ENCODE measurements around the gene SH3RF3. TPM values are rescaled to one million over a fixed set of nuclear protein-coding genes. Genes with fewer than 3 reads are reported as not detected.

The SH3RF3 gene
- total and polyA plus RNA-seq, 5 donors from 2014 or later, result 0.16 to 1.6 (median 0.76) TPM

- Mint-ChIP-seq H3K4me3 (no peak overlapping the region), H3K9me3 (no peaks in the 10 kb centered on the region), H3K36me3 (no peaks in the 10 kb centered on the region), H3K27ac (peak overlapping the region in 1 of 3 donors; percentile 21), H3K27me3 (peaks cover 22% of the 10 kb centered on the region), H3K4me1 (peaks cover 4 to 51% (median 13%) of the 10 kb centered on the region in 4 donors)
- H3K36me3 ChIP-seq (ENCODE audit: control insufficient read depth, insufficient read depth, low read length), result no peaks in the 10 kb centered on the region
- H3K4me1 ChIP-seq (ENCODE audit: control insufficient read depth, insufficient read depth, low read length, poor library complexity, severe bottlenecking), result peaks cover 3% of the 10 kb centered on the region
- ATAC-seq (ENCODE audit: low read depth in 2 of 2), result no peak
- H3K27ac ChIP-seq (ENCODE audit: insufficient read depth, low read length, poor library complexity, severe bottlenecking), result no peak overlapping the region
- no peak overlapping the region for H3K4me3 ChIP-seq (ENCODE audit: low read depth, low read length)
- peaks cover 4% of the 10 kb centered on the region for H3K27me3 ChIP-seq (ENCODE audit: control insufficient read depth, insufficient read depth, low read length)
- H3K9me3 ChIP-seq (ENCODE audit: control insufficient read depth in 2 of 2, low read length in 2 of 2), result no peaks in the 10 kb centered on the region
- DNase-seq, result no peak
These were observed 114.7 kb downstream of the SH3RF3 start for GRCh38 chr2:109243526-109244303.

- ATAC-seq (ENCODE audit: low read depth in 2 of 2) (no peak), DNase-seq (no peak)
- H3K27ac Mint-ChIP-seq, result no peak overlapping the region
- H3K9me3 ChIP-seq (ENCODE audit: control insufficient read depth in 2 of 2, low read length in 2 of 2), result no peaks in the 10 kb centered on the region
- no peak overlapping the region for H3K27ac ChIP-seq (ENCODE audit: insufficient read depth, low read length, poor library complexity, severe bottlenecking)
- no peaks in the 10 kb centered on the region for H3K36me3 ChIP-seq (ENCODE audit: control insufficient read depth, insufficient read depth, low read length)
- no peaks in the 10 kb centered on the region for H3K4me1 ChIP-seq (ENCODE audit: control insufficient read depth, insufficient read depth, low read length, poor library complexity, severe bottlenecking)
- H3K9me3 Mint-ChIP-seq, result no peaks in the 10 kb centered on the region
- H3K4me1 Mint-ChIP-seq, result peaks cover 3 to 50% (median 10%) of the 10 kb centered on the region in 4 donors
- no peak overlapping the region for H3K4me3 Mint-ChIP-seq
- H3K27me3 ChIP-seq (ENCODE audit: control insufficient read depth, insufficient read depth, low read length), result peaks cover 4% of the 10 kb centered on the region
- no peak overlapping the region for H3K4me3 ChIP-seq (ENCODE audit: low read depth, low read length)
- H3K27me3 Mint-ChIP-seq, result peaks cover 23% of the 10 kb centered on the region
- no peaks in the 10 kb centered on the region for H3K36me3 Mint-ChIP-seq
These were observed 115.2 kb downstream of the SH3RF3 start for GRCh38 chr2:109244304-109244582.

DNA sequence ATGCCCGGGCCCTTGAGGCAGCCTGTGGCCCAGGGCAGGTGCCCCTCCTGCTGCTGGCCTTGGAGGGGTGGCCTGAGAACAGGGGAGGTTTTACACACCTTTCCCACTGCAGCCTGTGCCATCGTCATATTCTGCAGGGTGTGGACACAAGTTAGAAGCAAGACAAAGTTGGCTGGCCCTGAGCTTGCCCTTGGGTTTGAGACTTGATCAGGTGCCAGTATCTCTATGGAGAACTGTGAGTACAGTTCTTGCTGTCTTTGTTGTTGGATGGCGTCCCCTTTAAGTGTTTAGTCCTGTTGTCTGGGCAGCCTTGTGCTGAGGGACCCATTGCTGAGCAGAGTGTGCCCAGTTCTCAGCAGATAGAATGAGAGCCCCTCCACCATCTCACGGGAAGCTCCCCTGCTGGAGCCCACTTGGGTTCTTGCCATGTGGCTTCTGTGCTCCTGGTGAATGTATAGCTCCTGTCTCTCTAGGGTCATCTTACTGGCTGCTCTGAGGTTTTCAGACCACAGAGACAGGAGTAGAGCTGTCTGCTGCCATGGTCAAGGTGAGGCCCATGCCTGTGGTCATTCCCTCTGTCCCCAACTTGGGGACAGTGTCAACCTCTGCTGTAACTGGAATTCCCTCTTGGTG, 115.9 kb downstream of the SH3RF3 start:
- no peaks in the 10 kb centered on the region for H3K4me1 ChIP-seq (ENCODE audit: control insufficient read depth, insufficient read depth, low read length, poor library complexity, severe bottlenecking)
- no peak overlapping the region for H3K4me3 ChIP-seq (ENCODE audit: low read depth, low read length)
- Mint-ChIP-seq H3K9me3 (no peaks in the 10 kb centered on the region), H3K27me3 (peaks cover 23% of the 10 kb centered on the region), H3K36me3 (no peaks in the 10 kb centered on the region), H3K4me1 (peaks cover 3 to 45% (median 6%) of the 10 kb centered on the region in 4 donors), H3K27ac (no peak overlapping the region), H3K4me3 (no peak overlapping the region)
- H3K27ac ChIP-seq (ENCODE audit: insufficient read depth, low read length, poor library complexity, severe bottlenecking), result no peak overlapping the region
- no peak for DNase-seq
- H3K27me3 ChIP-seq (ENCODE audit: control insufficient read depth, insufficient read depth, low read length), result peaks cover 4% of the 10 kb centered on the region
- H3K9me3 ChIP-seq (ENCODE audit: control insufficient read depth in 2 of 2, low read length in 2 of 2), result no peaks in the 10 kb centered on the region
- H3K36me3 ChIP-seq (ENCODE audit: control insufficient read depth, insufficient read depth, low read length), result no peaks in the 10 kb centered on the region
- no peak for ATAC-seq (ENCODE audit: low read depth in 2 of 2)

DNA sequence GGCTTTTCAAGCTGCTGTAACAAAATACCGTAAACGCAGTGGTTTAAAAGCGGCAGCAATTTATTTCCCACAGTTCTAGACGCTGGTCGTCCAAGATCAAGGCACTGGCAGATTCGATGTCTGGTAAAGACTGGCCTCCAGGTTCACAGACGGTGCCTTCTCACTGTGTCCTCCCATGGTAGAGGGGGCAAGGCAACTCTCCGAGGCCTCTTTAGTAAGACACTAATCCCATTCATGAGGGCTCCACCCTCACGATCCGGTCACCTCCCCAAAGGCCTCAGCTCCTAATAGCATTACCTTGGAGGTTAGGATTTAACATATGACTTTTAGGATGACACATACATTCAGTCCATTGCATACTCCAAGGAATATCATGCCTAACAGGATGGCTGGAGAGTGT, 117.2 kb downstream of the SH3RF3 start:
- Mint-ChIP-seq H3K4me1 (peaks cover 3 to 42% (median 5%) of the 10 kb centered on the region in 4 donors), H3K27ac (no peak overlapping the region), H3K9me3 (no peaks in the 10 kb centered on the region), H3K27me3 (peaks cover 23% of the 10 kb centered on the region), H3K36me3 (no peaks in the 10 kb centered on the region), H3K4me3 (no peak overlapping the region)
- no peak for DNase-seq
- Histone ChIP-seq H3K4me1 (ENCODE audit: control insufficient read depth, insufficient read depth, low read length, poor library complexity, severe bottlenecking) (no peaks in the 10 kb centered on the region), H3K27ac (ENCODE audit: insufficient read depth, low read length, poor library complexity, severe bottlenecking) (no peak overlapping the region), H3K4me3 (ENCODE audit: low read depth, low read length) (no peak overlapping the region), H3K9me3 (ENCODE audit: control insufficient read depth in 2 of 2, low read length in 2 of 2) (no peaks in the 10 kb centered on the region), H3K27me3 (ENCODE audit: control insufficient read depth, insufficient read depth, low read length) (peaks cover 4% of the 10 kb centered on the region), H3K36me3 (ENCODE audit: control insufficient read depth, insufficient read depth, low read length) (no peaks in the 10 kb centered on the region)
- no peak for ATAC-seq (ENCODE audit: low read depth in 2 of 2)

DNA sequence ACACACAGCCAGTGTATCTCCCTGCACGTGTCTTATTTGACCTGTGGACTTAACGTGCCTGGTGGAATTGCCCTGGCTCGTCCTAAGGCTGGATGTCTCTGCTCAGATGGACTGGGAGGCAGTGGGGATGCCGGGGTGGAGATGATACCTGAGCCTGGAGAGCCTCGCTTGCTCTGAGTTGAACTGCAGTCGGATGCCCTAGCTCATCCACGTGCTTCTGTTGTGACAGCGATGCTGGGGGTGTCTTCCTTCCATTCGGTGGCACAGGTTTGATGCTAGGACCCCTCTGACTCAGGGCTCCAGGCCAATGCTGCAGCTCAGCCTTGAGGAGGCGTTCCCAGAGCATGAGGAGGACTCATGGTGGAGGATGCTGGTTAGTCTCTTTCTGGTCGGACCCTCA, 117.6 kb downstream of the SH3RF3 start:
- Mint-ChIP-seq H3K36me3 (no peaks in the 10 kb centered on the region), H3K4me1 (peaks cover 3 to 45% (median 5%) of the 10 kb centered on the region in 4 donors), H3K27ac (no peak overlapping the region), H3K4me3 (no peak overlapping the region), H3K9me3 (no peaks in the 10 kb centered on the region), H3K27me3 (peaks cover 23% of the 10 kb centered on the region)
- peaks cover 4% of the 10 kb centered on the region for H3K27me3 ChIP-seq (ENCODE audit: control insufficient read depth, insufficient read depth, low read length)
- no peak overlapping the region for H3K4me3 ChIP-seq (ENCODE audit: low read depth, low read length)
- DNase-seq (no peak), ATAC-seq (ENCODE audit: low read depth in 2 of 2) (no peak)
- no peaks in the 10 kb centered on the region for H3K36me3 ChIP-seq (ENCODE audit: control insufficient read depth, insufficient read depth, low read length)
- no peaks in the 10 kb centered on the region for H3K4me1 ChIP-seq (ENCODE audit: control insufficient read depth, insufficient read depth, low read length, poor library complexity, severe bottlenecking)
- H3K27ac ChIP-seq (ENCODE audit: insufficient read depth, low read length, poor library complexity, severe bottlenecking), result no peak overlapping the region
- H3K9me3 ChIP-seq (ENCODE audit: control insufficient read depth in 2 of 2, low read length in 2 of 2), result no peaks in the 10 kb centered on the region

- H3K4me1 ChIP-seq (ENCODE audit: control insufficient read depth, insufficient read depth, low read length, poor library complexity, severe bottlenecking), result no peaks in the 10 kb centered on the region
- Mint-ChIP-seq H3K27ac (peak overlapping the region in 1 of 3 donors; percentile 61), H3K4me3 (no peak overlapping the region), H3K27me3 (peaks cover 23% of the 10 kb centered on the region), H3K9me3 (no peaks in the 10 kb centered on the region), H3K4me1 (peaks cover 3 to 45% (median 5%) of the 10 kb centered on the region in 4 donors), H3K36me3 (no peaks in the 10 kb centered on the region)
- DNase-seq (no peak), ATAC-seq (ENCODE audit: low read depth in 2 of 2) (no peak)
- H3K36me3 ChIP-seq (ENCODE audit: control insufficient read depth, insufficient read depth, low read length), result no peaks in the 10 kb centered on the region
- H3K4me3 ChIP-seq (ENCODE audit: low read depth, low read length), result no peak overlapping the region
- peaks cover 4% of the 10 kb centered on the region for H3K27me3 ChIP-seq (ENCODE audit: control insufficient read depth, insufficient read depth, low read length)
- H3K27ac ChIP-seq (ENCODE audit: insufficient read depth, low read length, poor library complexity, severe bottlenecking), result no peak overlapping the region
- no peaks in the 10 kb centered on the region for H3K9me3 ChIP-seq (ENCODE audit: control insufficient read depth in 2 of 2, low read length in 2 of 2)
These were observed 118.3 kb downstream of the SH3RF3 start for GRCh38 chr2:109247340-109247739.

GRCh38 chr2:109247812-109248211, 118.8 kb downstream of the SH3RF3 start:
- no peaks in the 10 kb centered on the region for H3K9me3 ChIP-seq (ENCODE audit: control insufficient read depth in 2 of 2, low read length in 2 of 2)
- no peaks in the 10 kb centered on the region for H3K36me3 Mint-ChIP-seq
- H3K4me3 Mint-ChIP-seq, result no peak overlapping the region
- H3K9me3 Mint-ChIP-seq, result no peaks in the 10 kb centered on the region
- DNase-seq (no peak), ATAC-seq (ENCODE audit: low read depth in 2 of 2) (no peak)
- no peak overlapping the region for H3K27ac ChIP-seq (ENCODE audit: insufficient read depth, low read length, poor library complexity, severe bottlenecking)
- no peak overlapping the region for H3K4me3 ChIP-seq (ENCODE audit: low read depth, low read length)
- no peaks in the 10 kb centered on the region for H3K36me3 ChIP-seq (ENCODE audit: control insufficient read depth, insufficient read depth, low read length)
- peaks cover 3 to 41% (median 5%) of the 10 kb centered on the region in 4 donors for H3K4me1 Mint-ChIP-seq
- no peaks in the 10 kb centered on the region for H3K4me1 ChIP-seq (ENCODE audit: control insufficient read depth, insufficient read depth, low read length, poor library complexity, severe bottlenecking)
- H3K27ac Mint-ChIP-seq, result peak overlapping the region in 1 of 3 donors; percentile 61
- peaks cover 23% of the 10 kb centered on the region for H3K27me3 Mint-ChIP-seq
- H3K27me3 ChIP-seq (ENCODE audit: control insufficient read depth, insufficient read depth, low read length), result peaks cover 4% of the 10 kb centered on the region

GRCh38 chr2:109248590-109248989, 119.6 kb downstream of the SH3RF3 start:
- peaks cover 4% of the 10 kb centered on the region for H3K27me3 ChIP-seq (ENCODE audit: control insufficient read depth, insufficient read depth, low read length)
- Mint-ChIP-seq H3K27ac (no peak overlapping the region), H3K27me3 (peaks cover 23% of the 10 kb centered on the region), H3K4me1 (peaks cover 1 to 39% (median 4%) of the 10 kb centered on the region in 4 donors), H3K4me3 (no peak overlapping the region), H3K9me3 (no peaks in the 10 kb centered on the region), H3K36me3 (no peaks in the 10 kb centered on the region)
- no peak for ATAC-seq (ENCODE audit: low read depth in 2 of 2)
- no peaks in the 10 kb centered on the region for H3K4me1 ChIP-seq (ENCODE audit: control insufficient read depth, insufficient read depth, low read length, poor library complexity, severe bottlenecking)
- no peak overlapping the region for H3K4me3 ChIP-seq (ENCODE audit: low read depth, low read length)
- no peak for DNase-seq
- no peak overlapping the region for H3K27ac ChIP-seq (ENCODE audit: insufficient read depth, low read length, poor library complexity, severe bottlenecking)
- H3K9me3 ChIP-seq (ENCODE audit: control insufficient read depth in 2 of 2, low read length in 2 of 2), result no peaks in the 10 kb centered on the region
- H3K36me3 ChIP-seq (ENCODE audit: control insufficient read depth, insufficient read depth, low read length), result no peaks in the 10 kb centered on the region
